ENCODE measurements around the gene COL19A1.

COL19A1 gene

GRCh38 chr6:70073637-70074036 lies 207.3 kb downstream of the COL19A1 start:
- Histone ChIP-seq H4K20me1 (ENCODE audit: insufficient read depth, low read length) (no peaks in the 10 kb centered on the region), H3K27ac (ENCODE audit: low read length) (no peak overlapping the region), H3K9ac (ENCODE audit: low read length) (no peak overlapping the region), H3K27me3 (ENCODE audit: low read depth, low read length) (no peaks in the 10 kb centered on the region), H3K36me3 (replicated peaks; ENCODE audit: low read depth, low read length) (no peaks in the 10 kb centered on the region), H3K4me2 (ENCODE audit: low read length) (no peak overlapping the region), H3K4me1 (ENCODE audit: low read length) (no peaks in the 10 kb centered on the region), H3K4me3 (ENCODE audit: low read length) (no peak overlapping the region), H2AFZ (ENCODE audit: low read depth, low read length) (no peak overlapping the region), H3K9me3 (ENCODE audit: insufficient read depth, low read length) (no peaks in the 10 kb centered on the region), H3K79me2 (ENCODE audit: low read length) (no peaks in the 10 kb centered on the region)
- no peak for TF ChIP-seq CTCF (IDR thresholded peaks at IDR 0.05; ENCODE audit: low read depth, low read length)

GRCh38 chr6:70079241-70079640 lies 212.9 kb downstream of the COL19A1 start:
- Histone ChIP-seq H3K4me3 (ENCODE audit: low read length) (0 out of 2 replicates have a peak overlapping the region, but pooled peaks have one; percentile 10), H4K20me1 (ENCODE audit: insufficient read depth, low read length) (no peaks in the 10 kb centered on the region), H3K36me3 (replicated peaks; ENCODE audit: low read depth, low read length) (no peaks in the 10 kb centered on the region), H3K79me2 (ENCODE audit: low read length) (no peaks in the 10 kb centered on the region), H3K9me3 (ENCODE audit: insufficient read depth, low read length) (no peaks in the 10 kb centered on the region), H3K4me1 (ENCODE audit: low read length) (peaks cover 8% of the 10 kb centered on the region), H3K27ac (ENCODE audit: low read length) (no peak overlapping the region), H3K4me2 (ENCODE audit: low read length) (peak overlapping the region; percentile 36), H2AFZ (ENCODE audit: low read depth, low read length) (0 out of 2 replicates have a peak overlapping the region, but pooled peaks have one; percentile 57), H3K9ac (ENCODE audit: low read length) (no peak overlapping the region), H3K27me3 (ENCODE audit: low read depth, low read length) (no peaks in the 10 kb centered on the region)
- TF ChIP-seq EZH2phosphoT487 (IDR thresholded peaks at IDR 0.05; ENCODE audit: low read depth) (no peak), CTCF (IDR thresholded peaks at IDR 0.05; ENCODE audit: low read depth, low read length) (no peak)

GRCh38 chr6:70080443-70081070 lies 214.2 kb downstream of the COL19A1 start:
- H2AFZ ChIP-seq (ENCODE audit: low read depth, low read length): no peak overlapping the region
- no peaks in the 10 kb centered on the region for H4K20me1 ChIP-seq (ENCODE audit: insufficient read depth, low read length)
- no peaks in the 10 kb centered on the region for H3K9me3 ChIP-seq (ENCODE audit: insufficient read depth, low read length)
- no peak overlapping the region for H3K4me2 ChIP-seq (ENCODE audit: low read length)
- no peak overlapping the region for H3K27ac ChIP-seq (ENCODE audit: low read length)
- H3K27me3 ChIP-seq (ENCODE audit: low read depth, low read length): no peaks in the 10 kb centered on the region
- no peaks in the 10 kb centered on the region for H3K79me2 ChIP-seq (ENCODE audit: low read length)
- no peaks in the 10 kb centered on the region for H3K36me3 ChIP-seq (replicated peaks; ENCODE audit: low read depth, low read length)
- no peak overlapping the region for H3K9ac ChIP-seq (ENCODE audit: low read length)
- no peak overlapping the region for H3K4me3 ChIP-seq (ENCODE audit: low read length)
- no peak for TF ChIP-seq CTCF (IDR thresholded peaks at IDR 0.05; ENCODE audit: low read depth, low read length)
- TF ChIP-seq EZH2phosphoT487 (IDR thresholded peaks at IDR 0.05; ENCODE audit: low read depth): no peak
- peaks cover 8% of the 10 kb centered on the region for H3K4me1 ChIP-seq (ENCODE audit: low read length)

- Histone ChIP-seq H3K9me3 (ENCODE audit: insufficient read depth, low read length) (no peaks in the 10 kb centered on the region), H2AFZ (ENCODE audit: low read depth, low read length) (no peak overlapping the region), H3K4me1 (ENCODE audit: low read length) (peaks cover 8% of the 10 kb centered on the region), H3K36me3 (replicated peaks; ENCODE audit: low read depth, low read length) (no peaks in the 10 kb centered on the region), H3K79me2 (ENCODE audit: low read length) (no peaks in the 10 kb centered on the region), H3K27me3 (ENCODE audit: low read depth, low read length) (no peaks in the 10 kb centered on the region), H3K27ac (ENCODE audit: low read length) (no peak overlapping the region), H3K4me3 (ENCODE audit: low read length) (no peak overlapping the region), H4K20me1 (ENCODE audit: insufficient read depth, low read length) (no peaks in the 10 kb centered on the region), H3K4me2 (ENCODE audit: low read length) (no peak overlapping the region), H3K9ac (ENCODE audit: low read length) (no peak overlapping the region)
- TF ChIP-seq EZH2phosphoT487 (IDR thresholded peaks at IDR 0.05; ENCODE audit: low read depth) (no peak), CTCF (IDR thresholded peaks at IDR 0.05; ENCODE audit: low read depth, low read length) (no peak)
Measured at GRCh38 chr6:70082830-70083229, 216.5 kb downstream of the COL19A1 start.

All from OCI-LY3 (cell line).